ENCODE measurements around the gene MNT. TPM values are rescaled to one million over a fixed set of nuclear protein-coding genes. Genes with fewer than 3 reads are reported as not detected.

Gene MNT
- polyA plus RNA-seq, 2 of the 4 experiments (the other 2 are of a cell fraction), result 4.5 to 25.9 TPM

DNA sequence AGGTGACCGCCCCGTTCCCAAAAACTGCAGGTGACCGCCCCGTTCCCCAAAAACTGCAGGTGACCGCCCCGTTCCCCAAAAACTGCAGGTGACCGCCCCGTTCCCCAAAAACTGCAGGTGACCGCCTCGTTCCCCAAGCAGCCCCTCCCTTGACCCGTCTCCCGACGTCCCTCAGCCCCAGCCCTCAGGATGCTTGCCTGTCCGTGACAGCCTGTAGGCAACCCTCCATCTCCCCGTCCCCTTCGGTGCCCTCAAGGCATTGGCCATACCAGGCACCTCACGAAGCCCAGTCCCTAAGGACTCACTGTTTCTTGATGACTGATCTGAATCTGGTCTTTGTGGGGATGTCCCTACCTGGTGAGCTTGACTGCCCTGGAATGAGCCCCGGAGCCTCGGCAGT lies 38.4 kb downstream of the MNT start (continued):
- TF ChIP-seq, protein P1, sequence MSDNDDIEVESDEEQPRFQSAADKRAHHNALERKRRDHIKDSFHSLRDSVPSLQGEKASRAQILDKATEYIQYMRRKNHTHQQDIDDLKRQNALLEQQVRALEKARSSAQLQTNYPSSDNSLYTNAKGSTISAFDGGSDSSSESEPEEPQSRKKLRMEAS (IDR thresholded peaks at IDR 0.05), result no peak
- TF ChIP-seq CEBPB (IDR thresholded peaks at IDR 0.05) (no peak), HOXA7 (CRISPR knock-in tag; IDR thresholded peaks at IDR 0.05) (no peak)

DNA sequence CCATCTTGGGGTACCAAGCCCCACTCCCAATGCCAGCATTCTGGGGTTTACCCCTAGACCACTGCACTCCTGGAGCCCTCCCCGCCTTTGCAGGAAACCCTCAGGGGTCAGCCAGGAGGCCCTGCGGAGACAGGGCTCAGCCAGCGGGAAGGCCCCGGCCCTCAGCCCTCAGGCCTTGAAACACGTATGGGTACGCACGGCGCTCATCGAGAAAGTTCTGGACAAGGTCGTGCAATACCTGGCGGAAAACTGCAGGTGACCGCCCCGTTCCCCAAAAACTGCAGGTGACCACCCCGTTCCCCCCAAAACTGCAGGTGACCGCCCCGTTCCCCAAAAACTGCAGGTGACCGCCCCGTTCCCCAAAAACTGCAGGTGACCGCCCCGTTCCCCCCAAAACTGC lies 38.8 kb downstream of the MNT start:
- DNase-seq (ENCODE audit: low read depth in 1 of 2, low spot score in 1 of 2) (no peak), ATAC-seq (no peak), FAIRE-seq (no peak)
- WGBS (ENCODE audit: missing lambda C conversion rate), result 95% methylated on average over 19 of the region's 20 CpGs
- peaks cover 20% of the 10 kb centered on the region for H3K4me1 ChIP-seq
- H3K9me3 ChIP-seq, result no peaks in the 10 kb centered on the region
- ChIA-PET POLR2A (interaction anchor here (1.3 kb wide), 2 partner anchors 26 to 58 kb away, joined by 5 to 7 read pairs; partner anchors contain the start of genes SMG6, SRR and TSR1), CTCF (interaction anchor here (1.6 to 15.8 kb wide), 7 partner anchors 7 to 304 kb away, joined by 4 to 255 read pairs (median 9); partner anchors contain the start of gene TSR1)
- H3K4me3 ChIP-seq, result no peak overlapping the region
- TF ChIP-seq, protein P2, sequence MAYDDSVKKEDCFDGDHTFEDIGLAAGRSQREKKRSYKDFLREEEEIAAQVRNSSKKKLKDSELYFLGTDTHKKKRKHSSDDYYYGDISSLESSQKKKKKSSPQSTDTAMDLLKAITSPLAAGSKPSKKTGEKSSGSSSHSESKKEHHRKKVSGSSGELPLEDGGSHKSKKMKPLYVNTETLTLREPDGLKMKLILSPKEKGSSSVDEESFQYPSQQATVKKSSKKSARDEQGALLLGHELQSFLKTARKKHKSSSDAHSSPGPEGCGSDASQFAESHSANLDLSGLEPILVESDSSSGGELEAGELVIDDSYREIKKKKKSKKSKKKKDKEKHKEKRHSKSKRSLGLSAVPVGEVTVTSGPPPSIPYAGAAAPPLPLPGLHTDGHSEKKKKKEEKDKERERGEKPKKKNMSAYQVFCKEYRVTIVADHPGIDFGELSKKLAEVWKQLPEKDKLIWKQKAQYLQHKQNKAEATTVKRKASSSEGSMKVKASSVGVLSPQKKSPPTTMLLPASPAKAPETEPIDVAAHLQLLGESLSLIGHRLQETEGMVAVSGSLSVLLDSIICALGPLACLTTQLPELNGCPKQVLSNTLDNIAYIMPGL (CRISPR knock-in tag; IDR thresholded peaks at IDR 0.05; ENCODE audit: borderline replicate concordance), result no peak
- TF ChIP-seq CEBPB (IDR thresholded peaks at IDR 0.05) (no peak), FOSB (CRISPR knock-in tag; IDR thresholded peaks at IDR 0.05) (no peak), RARB (CRISPR knock-in tag; IDR thresholded peaks at IDR 0.05) (no peak), CBX8 (IDR thresholded peaks at IDR 0.05) (no peak), MYC (IDR thresholded peaks at IDR 0.05; ENCODE audit: borderline replicate concordance, low read length) (no peak), CHD4 (IDR thresholded peaks at IDR 0.05; ENCODE audit: borderline replicate concordance) (no peak), MAFK (IDR thresholded peaks at IDR 0.05; ENCODE audit: partially characterized antibody) (no peak), ZNF302 (CRISPR knock-in tag; IDR thresholded peaks at IDR 0.05) (no peak), HEYL (CRISPR knock-in tag; IDR thresholded peaks at IDR 0.05) (no peak), CBX2 (IDR thresholded peaks at IDR 0.05; ENCODE audit: borderline replicate concordance, low read depth) (no peak)
- TF ChIP-seq, protein P3, sequence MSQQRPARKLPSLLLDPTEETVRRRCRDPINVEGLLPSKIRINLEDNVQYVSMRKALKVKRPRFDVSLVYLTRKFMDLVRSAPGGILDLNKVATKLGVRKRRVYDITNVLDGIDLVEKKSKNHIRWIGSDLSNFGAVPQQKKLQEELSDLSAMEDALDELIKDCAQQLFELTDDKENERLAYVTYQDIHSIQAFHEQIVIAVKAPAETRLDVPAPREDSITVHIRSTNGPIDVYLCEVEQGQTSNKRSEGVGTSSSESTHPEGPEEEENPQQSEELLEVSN (IDR thresholded peaks at IDR 0.05; ENCODE audit: borderline replicate concordance, low read depth), result no peak
- H3K4me2 ChIP-seq, result no peak overlapping the region
- no peak overlapping the region for H3K27ac ChIP-seq

DNA sequence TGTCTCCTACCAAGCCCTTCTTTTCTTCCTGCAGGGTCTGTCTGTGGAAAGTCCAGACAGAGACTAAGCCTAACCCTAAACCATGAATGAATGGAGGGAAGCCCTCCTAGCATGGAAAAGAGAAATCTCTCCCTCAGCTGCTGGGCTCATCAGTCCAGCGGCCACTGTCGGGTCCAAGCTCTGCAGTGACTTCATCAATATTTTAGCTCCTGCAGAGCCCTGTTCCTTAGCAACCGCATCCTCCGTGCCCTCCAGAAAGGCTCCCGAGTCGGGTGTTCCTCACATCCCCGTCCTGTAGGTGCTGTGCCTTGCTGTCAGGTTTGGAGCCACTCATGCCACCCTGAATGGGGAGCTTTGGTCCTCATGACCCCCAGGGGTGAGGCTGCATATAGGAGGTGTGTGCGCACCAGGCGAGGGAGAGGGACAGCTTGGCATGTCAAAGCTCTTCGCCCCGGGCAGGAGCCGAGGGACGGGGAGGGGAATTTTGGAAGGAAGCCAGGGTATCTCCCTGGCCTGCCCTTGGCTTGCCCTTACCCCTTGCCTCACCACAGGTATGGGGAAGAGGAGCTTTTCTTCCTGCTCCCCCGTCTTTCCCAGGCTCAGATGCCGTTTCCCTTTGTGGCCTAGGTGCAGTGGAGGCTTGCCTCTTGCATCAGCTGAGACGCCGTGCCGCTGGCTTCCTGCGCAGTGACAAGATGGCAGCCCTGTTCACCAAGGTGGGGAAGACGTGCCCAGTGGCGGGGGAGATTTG lies 39.7 kb downstream of the MNT start:
- H3K4me3 ChIP-seq, result no peak overlapping the region
- peaks cover 20% of the 10 kb centered on the region for H3K4me1 ChIP-seq
- no peak overlapping the region for H3K4me2 ChIP-seq
- ChIA-PET CTCF (interaction anchor here (0.6 to 15.8 kb wide), 12 partner anchors 7 to 307 kb away, joined by 3 to 255 read pairs (median 8); partner anchors contain the start of genes HIC1 and TSR1), POLR2A (interaction anchor here (0.5 to 1.3 kb wide), 4 partner anchors 8 to 401 kb away, joined by 3 to 7 read pairs (median 4); partner anchors contain the start of genes SMG6, SRR and TSR1)
- 0 out of 6 replicates have a peak overlapping the region, but pooled peaks of 1 of the 2 experiments have one; percentile 79 for H3K27ac ChIP-seq
- FAIRE-seq (no peak), DNase-seq (ENCODE audit: low read depth in 1 of 2, low spot score in 1 of 2) (no peak), ATAC-seq (no peak)
- WGBS (ENCODE audit: missing lambda C conversion rate), result 86% methylated on average over 21 of the region's 21 CpGs
- no peak for TF ChIP-seq EP300 (IDR thresholded peaks at IDR 0.05)
- TF ChIP-seq NPAS2 (CRISPR knock-in tag; IDR thresholded peaks at IDR 0.05; ENCODE audit: borderline replicate concordance), result no peak
- TF ChIP-seq HEYL (CRISPR knock-in tag; IDR thresholded peaks at IDR 0.05), result no peak
- TF ChIP-seq, protein P4, sequence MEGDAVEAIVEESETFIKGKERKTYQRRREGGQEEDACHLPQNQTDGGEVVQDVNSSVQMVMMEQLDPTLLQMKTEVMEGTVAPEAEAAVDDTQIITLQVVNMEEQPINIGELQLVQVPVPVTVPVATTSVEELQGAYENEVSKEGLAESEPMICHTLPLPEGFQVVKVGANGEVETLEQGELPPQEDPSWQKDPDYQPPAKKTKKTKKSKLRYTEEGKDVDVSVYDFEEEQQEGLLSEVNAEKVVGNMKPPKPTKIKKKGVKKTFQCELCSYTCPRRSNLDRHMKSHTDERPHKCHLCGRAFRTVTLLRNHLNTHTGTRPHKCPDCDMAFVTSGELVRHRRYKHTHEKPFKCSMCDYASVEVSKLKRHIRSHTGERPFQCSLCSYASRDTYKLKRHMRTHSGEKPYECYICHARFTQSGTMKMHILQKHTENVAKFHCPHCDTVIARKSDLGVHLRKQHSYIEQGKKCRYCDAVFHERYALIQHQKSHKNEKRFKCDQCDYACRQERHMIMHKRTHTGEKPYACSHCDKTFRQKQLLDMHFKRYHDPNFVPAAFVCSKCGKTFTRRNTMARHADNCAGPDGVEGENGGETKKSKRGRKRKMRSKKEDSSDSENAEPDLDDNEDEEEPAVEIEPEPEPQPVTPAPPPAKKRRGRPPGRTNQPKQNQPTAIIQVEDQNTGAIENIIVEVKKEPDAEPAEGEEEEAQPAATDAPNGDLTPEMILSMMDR (IDR thresholded peaks at IDR 0.05), result no peak
- TF ChIP-seq EHF (CRISPR knock-in tag; IDR thresholded peaks at IDR 0.05), result no peak
- no peak for TF ChIP-seq POLR2AphosphoS2 (conservative IDR thresholded peaks at IDR 0.05; ENCODE audit: low read length)
- no peak for TF ChIP-seq FOXS1 (CRISPR knock-in tag; IDR thresholded peaks at IDR 0.05)
- no peak for TF ChIP-seq GATA3 (IDR thresholded peaks at IDR 0.05; ENCODE audit: borderline replicate concordance)
- no peak for TF ChIP-seq ESRRA (IDR thresholded peaks at IDR 0.05; ENCODE audit: borderline replicate concordance, low read length)
- H3K9me3 ChIP-seq, result no peaks in the 10 kb centered on the region
